SK-N-MC (cell line): ENCODE results near the gene TMTC1.

ENCODE experiments used
- DNase-seq: peaks from one replicate; pipeline ENCODE4 v3.0.0-alpha.2; 2011; ENCODE audit warnings: low read depth, low spot score
- H3K27ac ChIP-seq: fragments of 200-600 bp; sonication (generic); 2 replicates; pipeline ENCODE4 v1.5.1; 2016; ENCODE audit warnings: mixed run types
- H3K36me3 ChIP-seq: fragments of 200-600 bp; sonication (generic); 2 replicates; pipeline ENCODE4 v1.6.1; 2017; ENCODE audit warnings: antibody characterized with exemption, low read length, mixed read lengths; ENCODE audit not compliant: insufficient read depth
- H3K4me3 ChIP-seq: fragments of 200-600 bp; sonication (generic); 2 replicates; pipeline ENCODE4 v1.5.1; 2016
- H3K9ac ChIP-seq: fragments of 200-600 bp; sonication (generic); 2 replicates; pipeline ENCODE4 v1.8.0; 2017; ENCODE audit warnings: mixed run types, mixed read lengths; ENCODE audit not compliant: insufficient read length
- H3K9me3 ChIP-seq: fragments of 200-600 bp; sonication (generic); 2 replicates; pipeline ENCODE4 v1.6.1; 2017; ENCODE audit warnings: low read depth, mild to moderate bottlenecking, antibody characterized with exemption, low read length, moderate library complexity, mixed read lengths
- EZH2 ChIP-seq: fragments of 200-600 bp; sonication (generic); IDR thresholded peaks from one replicate; pipeline ENCODE4 v1.6.1; 2017; ENCODE audit warnings: antibody characterized with exemption
- FOXP2 ChIP-seq: optimal IDR thresholded peaks from 2 replicates; pipeline ENCODE3; 2011; ENCODE audit warnings: mild to moderate bottlenecking, moderate library complexity; ENCODE audit not compliant: insufficient read depth; ENCODE audit errors: extremely low read length, control extremely low read depth
- POLR2AphosphoS5 ChIP-seq: IDR thresholded peaks from 2 replicates; pipeline ENCODE4 v1.6.1; 2012; ENCODE audit warnings: mild to moderate bottlenecking, low read depth, low read length, borderline replicate concordance

TMTC1 gene

GRCh38 chr12:29739279-29739991 lies 44.3 kb downstream of the TMTC1 start:
- H3K27ac ChIP-seq = no peak overlapping the region
- H3K9me3 ChIP-seq = no peaks in the 10 kb centered on the region
- H3K4me3 ChIP-seq = no peak overlapping the region
- H3K9ac ChIP-seq = no peak overlapping the region
- DNase-seq = no peak
- no peak for TF ChIP-seq FOXP2
- no peak for TF ChIP-seq EZH2
- TF ChIP-seq POLR2AphosphoS5 = no peak
- no peaks in the 10 kb centered on the region for H3K36me3 ChIP-seq

GRCh38 chr12:29738365-29738764 lies 45.4 kb downstream of the TMTC1 start:
- no peaks in the 10 kb centered on the region for H3K9me3 ChIP-seq
- TF ChIP-seq FOXP2 (no peak), POLR2AphosphoS5 (no peak), EZH2 (no peak)
- no peak overlapping the region for H3K27ac ChIP-seq
- H3K36me3 ChIP-seq = no peaks in the 10 kb centered on the region
- H3K4me3 ChIP-seq = no peak overlapping the region
- no peak overlapping the region for H3K9ac ChIP-seq
- no peak for DNase-seq

- TF ChIP-seq EZH2 (no peak), FOXP2 (no peak), POLR2AphosphoS5 (no peak)
- DNase-seq = no peak
- no peaks in the 10 kb centered on the region for H3K9me3 ChIP-seq
- no peak overlapping the region for H3K4me3 ChIP-seq
- no peak overlapping the region for H3K9ac ChIP-seq
- no peak overlapping the region for H3K27ac ChIP-seq
- no peaks in the 10 kb centered on the region for H3K36me3 ChIP-seq
Measured at GRCh38 chr12:29737644-29738043, 46.1 kb downstream of the TMTC1 start.

DNA sequence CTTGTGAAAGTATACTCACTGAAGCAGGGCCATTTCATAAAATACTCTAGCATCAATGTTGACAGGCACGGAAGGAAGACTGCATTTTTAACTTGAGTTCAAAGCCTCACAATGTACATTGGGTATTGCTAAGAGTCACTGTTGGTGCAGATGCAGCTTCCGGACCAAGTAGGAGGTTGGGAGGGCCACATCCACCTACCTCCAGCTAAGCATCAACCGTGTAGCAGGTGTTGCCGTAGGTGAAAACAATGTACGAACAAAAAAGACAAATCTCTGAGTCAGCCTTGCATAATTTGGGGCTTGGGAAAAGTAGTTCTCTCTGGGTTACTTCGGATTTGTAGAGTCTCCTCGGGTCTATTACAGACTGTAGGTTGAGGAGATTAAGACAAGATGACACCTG lies 48.1 kb downstream of the TMTC1 start:
- no peak for DNase-seq
- TF ChIP-seq POLR2AphosphoS5 (no peak), FOXP2 (no peak), EZH2 (no peak)
- no peak overlapping the region for H3K9ac ChIP-seq
- no peak overlapping the region for H3K27ac ChIP-seq
- no peaks in the 10 kb centered on the region for H3K36me3 ChIP-seq
- H3K4me3 ChIP-seq = no peak overlapping the region
- H3K9me3 ChIP-seq = no peaks in the 10 kb centered on the region

- no peak for DNase-seq
- H3K9ac ChIP-seq = no peak overlapping the region
- H3K9me3 ChIP-seq = no peaks in the 10 kb centered on the region
- no peak overlapping the region for H3K27ac ChIP-seq
- no peaks in the 10 kb centered on the region for H3K36me3 ChIP-seq
- H3K4me3 ChIP-seq = no peak overlapping the region
- TF ChIP-seq EZH2 (no peak), POLR2AphosphoS5 (no peak), FOXP2 (no peak)
Measured at GRCh38 chr12:29734734-29735133, 49.0 kb downstream of the TMTC1 start.

DNA sequence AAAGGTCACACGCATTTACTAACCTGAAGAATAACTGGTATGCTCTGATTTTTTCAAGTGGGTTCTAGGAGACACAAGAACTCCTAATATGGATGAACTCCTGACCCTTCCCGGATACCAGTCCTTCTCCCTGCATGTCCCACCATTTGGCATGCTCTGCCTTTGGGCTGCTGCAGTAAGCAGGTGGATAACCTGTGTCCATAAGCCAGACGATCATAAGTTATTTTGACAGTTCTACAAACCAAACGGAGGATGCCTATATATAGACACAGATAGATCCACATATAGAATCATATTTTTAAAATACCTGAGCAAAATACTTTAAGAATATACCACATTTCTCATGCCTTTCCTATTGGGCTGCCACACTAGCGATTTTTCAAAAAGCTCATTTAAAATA lies 49.4 kb downstream of the TMTC1 start:
- no peak for TF ChIP-seq EZH2
- TF ChIP-seq POLR2AphosphoS5 = no peak
- no peak for TF ChIP-seq FOXP2
- no peak overlapping the region for H3K27ac ChIP-seq
- no peak overlapping the region for H3K9ac ChIP-seq
- no peaks in the 10 kb centered on the region for H3K9me3 ChIP-seq
- no peak overlapping the region for H3K4me3 ChIP-seq
- H3K36me3 ChIP-seq = no peaks in the 10 kb centered on the region
- no peak for DNase-seq

GRCh38 chr12:29733501-29733900 lies 50.2 kb downstream of the TMTC1 start:
- no peak for TF ChIP-seq POLR2AphosphoS5
- TF ChIP-seq FOXP2 = no peak
- TF ChIP-seq EZH2 = no peak

DNA sequence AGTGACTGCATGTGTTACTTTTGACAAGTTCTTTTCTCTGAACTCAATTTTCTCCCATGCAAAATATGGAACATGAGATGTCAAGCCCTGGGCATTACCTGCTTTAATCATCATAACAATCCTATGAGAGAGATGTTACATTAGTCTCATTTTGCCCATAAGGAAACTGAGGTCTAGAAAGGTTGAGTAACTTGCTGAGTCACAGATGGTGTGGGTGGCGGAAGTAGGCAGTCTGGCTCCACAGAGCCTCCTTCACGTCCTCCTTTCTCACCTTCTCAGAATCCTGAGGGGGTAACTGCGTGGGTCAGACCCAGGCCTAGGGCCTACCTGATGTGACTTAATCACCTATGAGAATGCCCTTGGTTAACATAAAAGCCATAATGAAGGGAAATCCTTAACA lies 50.7 kb downstream of the TMTC1 start:
- H3K9ac ChIP-seq = no peak overlapping the region
- DNase-seq = no peak
- H3K36me3 ChIP-seq = no peaks in the 10 kb centered on the region
- no peak overlapping the region for H3K27ac ChIP-seq
- TF ChIP-seq EZH2 (no peak), POLR2AphosphoS5 (no peak), FOXP2 (no peak)
- no peaks in the 10 kb centered on the region for H3K9me3 ChIP-seq
- no peak overlapping the region for H3K4me3 ChIP-seq

More at GRCh38 chr12:29733501-29733900, 50.2 kb downstream of the TMTC1 start:
- Histone ChIP-seq H3K36me3 (no peaks in the 10 kb centered on the region), H3K9ac (no peak overlapping the region), H3K4me3 (no peak overlapping the region), H3K27ac (no peak overlapping the region), H3K9me3 (no peaks in the 10 kb centered on the region)
- no peak for DNase-seq

GRCh38 chr12:29732593-29732992 lies 51.1 kb downstream of the TMTC1 start:
- H3K9me3 ChIP-seq = no peaks in the 10 kb centered on the region
- no peaks in the 10 kb centered on the region for H3K36me3 ChIP-seq
- no peak overlapping the region for H3K4me3 ChIP-seq
- H3K9ac ChIP-seq = no peak overlapping the region
- DNase-seq = no peak
- no peak overlapping the region for H3K27ac ChIP-seq
- TF ChIP-seq POLR2AphosphoS5 = no peak
- TF ChIP-seq EZH2 = no peak
- TF ChIP-seq FOXP2 = no peak
